ENCODE results near the gene KCNG4.

KCNG4 gene

GRCh38 chr16:84239909-84240308 is at the start of gene KCNG4:
KCNG4 (minus strand) TSS chr16:84240012; CDS start chr16:84237485, 2,527 bp downstream.
- H3K4me3 ChIP-seq (replicated peaks; ENCODE audit: low read depth, low read length), result no peak within 1 kb of the TSS
- no peak for DNase-seq (ENCODE audit: extremely low read depth, low read depth)
- TF ChIP-seq CTCF (IDR thresholded peaks at IDR 0.05; ENCODE audit: low read depth, low read length, missing control alignments), result no peak

GRCh38 chr16:84288902-84289301 is 49.1 kb upstream of the KCNG4 start:
- TF ChIP-seq CTCF (IDR thresholded peaks at IDR 0.05; ENCODE audit: low read depth, low read length, missing control alignments), result no peak

GRCh38 chr16:84286578-84287240 is 46.9 kb upstream of the KCNG4 start:
- no peak overlapping the region for H3K4me3 ChIP-seq (replicated peaks; ENCODE audit: low read depth, low read length)
- no peak for DNase-seq (ENCODE audit: extremely low read depth, low read depth)
- TF ChIP-seq CTCF (IDR thresholded peaks at IDR 0.05; ENCODE audit: low read depth, low read length, missing control alignments), result no peak

More at GRCh38 chr16:84288902-84289301, 49.1 kb upstream of the KCNG4 start:
- no peak for DNase-seq (ENCODE audit: extremely low read depth, low read depth)
- H3K4me3 ChIP-seq (replicated peaks; ENCODE audit: low read depth, low read length), result no peak overlapping the region

GRCh38 chr16:84284154-84284722 is 44.4 kb upstream of the KCNG4 start:
- H3K4me3 ChIP-seq (replicated peaks; ENCODE audit: low read depth, low read length), result no peak overlapping the region
- DNase-seq (ENCODE audit: extremely low read depth, low read depth), result no peak
- TF ChIP-seq CTCF (IDR thresholded peaks at IDR 0.05; ENCODE audit: low read depth, low read length, missing control alignments), result no peak

GRCh38 chr16:84283314-84284153 is 43.7 kb upstream of the KCNG4 start:
- H3K4me3 ChIP-seq (replicated peaks; ENCODE audit: low read depth, low read length), result no peak overlapping the region

GRCh38 chr16:84282533-84282932 is 42.7 kb upstream of the KCNG4 start:
- no peak for TF ChIP-seq CTCF (IDR thresholded peaks at IDR 0.05; ENCODE audit: low read depth, low read length, missing control alignments)
- H3K4me3 ChIP-seq (replicated peaks; ENCODE audit: low read depth, low read length), result no peak overlapping the region
- DNase-seq (ENCODE audit: extremely low read depth, low read depth), result no peak

More at GRCh38 chr16:84283314-84284153, 43.7 kb upstream of the KCNG4 start:
- no peak for TF ChIP-seq CTCF (IDR thresholded peaks at IDR 0.05; ENCODE audit: low read depth, low read length, missing control alignments)
- DNase-seq (ENCODE audit: extremely low read depth, low read depth), result no peak

All from HFF-Myc (cell line).